Sigmoid colon (tissue), 7 donors: ENCODE measurements around the gene SCG5. TPM values are rescaled to one million over a fixed set of nuclear protein-coding genes. Genes with fewer than 3 reads are reported as not detected.

Experiments used
- DNase-seq: peaks from one replicate; pipeline ENCODE4 v3.0.0-alpha.2; 2019
- H3K27ac ChIP-seq, 4 donors: fragments of 200-600 bp; sonication (generic); one replicate each; pipeline ENCODE4 v1.5.1; 2016 to 2019; ENCODE audit warnings: mild to moderate bottlenecking in 1 of 4
- H3K27me3 ChIP-seq, 3 donors: fragments of 200-600 bp; sonication (generic); one replicate each; pipeline ENCODE4 v1.5.1; 2019; ENCODE audit warnings: mild to moderate bottlenecking in 1 of 3
- H3K36me3 ChIP-seq, 4 donors: fragments of 200-600 bp; sonication (generic); one replicate each; pipeline ENCODE4 v1.5.1; 2016 to 2019
- H3K4me1 ChIP-seq, 4 donors: fragments of 200-600 bp; sonication (generic); one replicate each; pipeline ENCODE4 v1.5.1; 2017 to 2019
- H3K4me3 ChIP-seq, 4 donors: fragments of 200-600 bp; sonication (generic); one replicate each; pipeline ENCODE4 v1.5.1; 2017 to 2019; ENCODE audit warnings: mild to moderate bottlenecking in 2 of 4, moderate library complexity in 1 of 4
- H3K9me3 ChIP-seq, 4 donors: fragments of 200-600 bp in 3 of 4; sonication (generic) in 3 of 4; one replicate each; pipeline versions ENCODE4 v1.5.1 to v1.6.1; 2013 to 2019
- CTCF ChIP-seq, 4 experiments: fragments of 450-650 bp in 3 of 4; fragments of 200-600 bp in 1 of 4; IDR thresholded peaks; one replicate each; pipeline ENCODE4 v1.5.1; 2016 to 2019; ENCODE audit warnings: antibody characterized with exemption in 4 of 4, mild to moderate bottlenecking in 3 of 4, moderate library complexity in 2 of 4
- EP300 ChIP-seq, 4 donors: sonication (generic); formaldehyde crosslinking; IDR thresholded peaks; one replicate each; pipeline ENCODE4 v1.6.1; 2017; ENCODE audit warnings: antibody characterized with exemption in 4 of 4
- POLR2A ChIP-seq, 2 donors: fragments of 450-650 bp; IDR thresholded peaks; one replicate each; pipeline ENCODE4 v1.6.1; 2016; ENCODE audit warnings: antibody characterized with exemption in 2 of 2, mild to moderate bottlenecking in 2 of 2, moderate library complexity in 2 of 2
- POLR2AphosphoS5 ChIP-seq, 4 donors: sonication (generic); formaldehyde crosslinking; IDR thresholded peaks; one replicate each; pipeline ENCODE4 v1.6.1; 2017; ENCODE audit warnings: antibody characterized with exemption in 4 of 4
- WGBS, 2 donors: extraction: QIAGEN DNeasy Blood & Tissue Kit; methylation state at CpG; one replicate each; pipeline ENCODE4 v1.1.7; 2013; 5-methylcytosine and 5-hydroxymethylcytosine counted together
- intact Hi-C: fragments of 100-400 bp; cut with DNase I; formaldehyde crosslinking; loops from one replicate; pipeline ENCODE4 v1.15.1; 2023
- polyA plus RNA-seq, 3 donors: library from polyadenylated mRNA; stranded (reverse); fragments of 200-250 nt; gene quantifications; one replicate each; pipeline ENCODE4 v1.2.3, GENCODE V29; 2013
- small RNA-seq, 3 donors: library from RNA; depleted of rRNA; stranded (forward); fragments of <200 nt; gene quantifications; one replicate each; pipeline ENCODE3, GENCODE V24; 2016
- total RNA-seq, 4 donors: library from RNA; depleted of rRNA; stranded (reverse); fragments of >200 nt; gene quantifications; one replicate each; pipeline ENCODE4 v1.1.0, GENCODE V29; 2016
- donor health status: healthy with polysubstance abuse.
- donor health status: Bipolar disorder and iron deficiency.
- donor health status: healthy.

The SCG5 gene
- total and polyA plus RNA-seq, 7 donors = 2.2 to 10.0 (median 3.3) TPM

- Histone ChIP-seq H3K27ac (no peak overlapping the region), H3K9me3 (no peaks in the 10 kb centered on the region), H3K36me3 (no peaks in the 10 kb centered on the region), H3K4me3 (no peak overlapping the region), H3K4me1 (no peaks in the 10 kb centered on the region), H3K27me3 (no peaks in the 10 kb centered on the region)
- no peak for DNase-seq
- intact Hi-C loops = no loop called here
- 86 to 89% methylated on average over 1 of the region's 1 CpG for WGBS, 2 donors
- TF ChIP-seq POLR2AphosphoS5 (IDR thresholded peaks at IDR 0.05) (no peak), CTCF (IDR thresholded peaks at IDR 0.05) (no peak), EP300 (IDR thresholded peaks at IDR 0.05) (no peak), POLR2A (IDR thresholded peaks at IDR 0.05) (no peak)
Observed at GRCh38 chr15:32738666-32739065, 97.2 kb downstream of the SCG5 start.

GRCh38 chr15:32739522-32740063, 98.1 kb downstream of the SCG5 start:
- WGBS, 2 donors = 89 to 90% methylated on average over 1 of the region's 1 CpG
- H3K9me3 ChIP-seq = no peaks in the 10 kb centered on the region
- H3K4me1 ChIP-seq = no peaks in the 10 kb centered on the region
- DNase-seq = no peak
- H3K27ac ChIP-seq = no peak overlapping the region
- no peak for TF ChIP-seq POLR2AphosphoS5 (IDR thresholded peaks at IDR 0.05)
- TF ChIP-seq EP300 (IDR thresholded peaks at IDR 0.05) = no peak
- no peak for TF ChIP-seq POLR2A (IDR thresholded peaks at IDR 0.05)
- no peak for TF ChIP-seq CTCF (IDR thresholded peaks at IDR 0.05)
- no peaks in the 10 kb centered on the region for H3K36me3 ChIP-seq
- intact Hi-C loops = no loop called here
- H3K27me3 ChIP-seq = no peaks in the 10 kb centered on the region
- H3K4me3 ChIP-seq = no peak overlapping the region

- DNase-seq = no peak
- TF ChIP-seq POLR2AphosphoS5 (IDR thresholded peaks at IDR 0.05) = no peak
- TF ChIP-seq POLR2A (IDR thresholded peaks at IDR 0.05) = no peak
- TF ChIP-seq CTCF (IDR thresholded peaks at IDR 0.05) = no peak
- TF ChIP-seq EP300 (IDR thresholded peaks at IDR 0.05) = no peak
- no peak overlapping the region for H3K27ac ChIP-seq
- intact Hi-C loops = no loop called here
- H3K4me1 ChIP-seq = no peaks in the 10 kb centered on the region
- H3K4me3 ChIP-seq = no peak overlapping the region
- H3K9me3 ChIP-seq = no peaks in the 10 kb centered on the region
- H3K36me3 ChIP-seq = no peaks in the 10 kb centered on the region
- 65 to 66% methylated on average over 5 of the region's 5 CpGs for WGBS, 2 donors
- H3K27me3 ChIP-seq = no peaks in the 10 kb centered on the region
Observed at GRCh38 chr15:32743411-32744140, 102.1 kb downstream of the SCG5 start.

GRCh38 chr15:32746116-32746857, 104.8 kb downstream of the SCG5 start:
- 79 to 95% methylated on average over 4 of the region's 4 CpGs for WGBS, 2 donors
- no peak for TF ChIP-seq POLR2AphosphoS5 (IDR thresholded peaks at IDR 0.05)
- TF ChIP-seq POLR2A (IDR thresholded peaks at IDR 0.05) = no peak
- no peak for TF ChIP-seq EP300 (IDR thresholded peaks at IDR 0.05)
- TF ChIP-seq CTCF (IDR thresholded peaks at IDR 0.05) = no peak

More at GRCh38 chr15:32746116-32746857, 104.8 kb downstream of the SCG5 start:
- DNase-seq = no peak
- no peak overlapping the region for H3K4me3 ChIP-seq
- intact Hi-C loops = no loop called here
- H3K4me1 ChIP-seq = no peaks in the 10 kb centered on the region
- no peaks in the 10 kb centered on the region for H3K36me3 ChIP-seq
- H3K27ac ChIP-seq = no peak overlapping the region
- H3K9me3 ChIP-seq = no peaks in the 10 kb centered on the region
- H3K27me3 ChIP-seq = no peaks in the 10 kb centered on the region

Small RNA genes lying within 50 kb of the gene (small RNA-seq; reads per million reads assigned to genes)
- 0 reads per million in 3 donors for gene RN7SL286P

Other genes with a start within 250 kb of the SCG5 start
- gene GOLGA8K, start 238.4 kb upstream of the SCG5 start, total RNA-seq = 1 to 10 TPM in 1 of 4 donors, under 1 TPM in 2, not detected in 1; 0.36 to 1.1 (median 0.99) TPM
- gene GOLGA8K, start 238.4 kb upstream of the SCG5 start, polyA plus RNA-seq = 1 to 10 TPM in 1 of 3 donors, under 1 TPM in 1, not detected in 1; 0.25 to 1.2 TPM
- gene GOLGA8O, start 186.1 kb upstream of the SCG5 start, total RNA-seq = 1 to 10 TPM in 1 of 4 donors, not detected in 3; 1.4 TPM
- under 1 TPM in 1 of 3 donors, not detected in 2; 0.36 TPM for gene GOLGA8O, start 186.1 kb upstream of the SCG5 start, polyA plus RNA-seq
- gene GOLGA8N, start 48.3 kb upstream of the SCG5 start, total RNA-seq = 10 to 100 TPM in 2 of 4 donors, 1 to 10 TPM in 2; 7.7 to 22.7 (median 10.3) TPM
- gene GOLGA8N, start 48.3 kb upstream of the SCG5 start, polyA plus RNA-seq = 1 to 10 TPM in 2 of 3 donors, under 1 TPM in 1; 0.46 to 5.3 (median 1.8) TPM
- gene ARHGAP11A, start 26.2 kb upstream of the SCG5 start, total RNA-seq = 1 to 10 TPM in 3 of 4 donors, under 1 TPM in 1; 0.99 to 3.6 (median 1.3) TPM
- gene ARHGAP11A, start 26.2 kb upstream of the SCG5 start, polyA plus RNA-seq = 10 to 100 TPM in 1 of 3 donors, 1 to 10 TPM in 2; 3.5 to 12.3 (median 7.2) TPM
- gene GREM1, start 76.3 kb downstream of the SCG5 start, total RNA-seq = 10 to 100 TPM; 16.4 to 30.4 (median 26.3) TPM
- 10 to 100 TPM in 2 of 3 donors, 1 to 10 TPM in 1; 2.5 to 33.2 (median 16.2) TPM for gene GREM1, start 76.3 kb downstream of the SCG5 start, polyA plus RNA-seq